Stimulated activated CD4-positive, alpha-beta T cell treated with anti-CD3 and anti-CD28 coated beads, Interleukin-15, amount 100 ng/mL, for 24 hours (primary cell): Measurements from ENCODE around the gene RIMS4.
"Not testable (repeated sequence)": the region's sequence is repeated elsewhere in the genome, so short reads cannot be mapped to it uniquely, and the experiment has no call there.

Experiments
- DNase-seq: peaks from one replicate; pipeline ENCODE4 v3.0.0-alpha.2; 2020

RIMS4 gene

GRCh38 chr20:44829688-44830087 lies 19.3 kb upstream of the RIMS4 start:
- DNase-seq: no peak

- no peak for DNase-seq
Observed at GRCh38 chr20:44828640-44829039, 18.3 kb upstream of the RIMS4 start.

- DNase-seq: no peak
Observed at GRCh38 chr20:44827401-44827800, 17.1 kb upstream of the RIMS4 start.

- DNase-seq: not testable (repeated sequence)
Observed at GRCh38 chr20:44821576-44821975, 11.2 kb upstream of the RIMS4 start.

GRCh38 chr20:44819936-44820335 lies 9.6 kb upstream of the RIMS4 start:
- DNase-seq: no peak

GRCh38 chr20:44817143-44817910 lies 7.0 kb upstream of the RIMS4 start:
- DNase-seq: no peak

- no peak for DNase-seq
Observed at GRCh38 chr20:44814937-44815336, 4.6 kb upstream of the RIMS4 start.

- DNase-seq: no peak
Observed at GRCh38 chr20:44811150-44811685, 872 bp upstream of the RIMS4 start.

GRCh38 chr20:44810061-44810390 lies 320 bp downstream of the RIMS4 start:
- DNase-seq: peak; percentile 11

- DNase-seq: no peak
Observed at GRCh38 chr20:44809380-44810060, 826 bp downstream of the RIMS4 start.

GRCh38 chr20:44807684-44808056 lies 2.7 kb downstream of the RIMS4 start:
- no peak for DNase-seq

GRCh38 chr20:44807051-44807683 lies 3.2 kb downstream of the RIMS4 start:
- DNase-seq: no peak

GRCh38 chr20:44805979-44806620 lies 4.2 kb downstream of the RIMS4 start:
- no peak for DNase-seq

GRCh38 chr20:44805335-44805978 lies 4.9 kb downstream of the RIMS4 start:
- DNase-seq: no peak

GRCh38 chr20:44803383-44803941 lies 6.9 kb downstream of the RIMS4 start:
- DNase-seq: no peak

GRCh38 chr20:44802702-44803101 lies 7.6 kb downstream of the RIMS4 start:
- no peak for DNase-seq

- no peak for DNase-seq
Observed at GRCh38 chr20:44800391-44801046, 9.8 kb downstream of the RIMS4 start.

- no peak for DNase-seq
Observed at GRCh38 chr20:44799691-44800090, 10.7 kb downstream of the RIMS4 start.

- DNase-seq: no peak
Observed at GRCh38 chr20:44796758-44797457, 13.4 kb downstream of the RIMS4 start.

- DNase-seq: no peak
Observed at GRCh38 chr20:44796311-44796710, 14.0 kb downstream of the RIMS4 start.

GRCh38 chr20:44795836-44796235 lies 14.5 kb downstream of the RIMS4 start:
- DNase-seq: no peak
